Gastrocnemius medialis (tissue), 4 donors: ENCODE measurements around the gene PICALM. TPM values are rescaled to one million over a fixed set of nuclear protein-coding genes. Genes with fewer than 3 reads are reported as not detected.

Experiments
- ATAC-seq, 2 donors: fragments of 150-250 bp; one replicate each; pipeline ENCODE4 v1.9.1; 2016
- DNase-seq, 2 donors: peaks; one replicate each; pipeline ENCODE4 v3.0.0-alpha.2; 2019
- H3K27ac ChIP-seq, 4 donors: fragments of 200-600 bp; sonication (generic); 1 replicate in 1 of 4; 2 replicates in 3 of 4; pipeline ENCODE4 v1.5.1; 2016 to 2018; ENCODE audit warnings: mild to moderate bottlenecking in 2 of 4, moderate library complexity in 1 of 4
- H3K27me3 ChIP-seq, 3 donors: fragments of 200-600 bp; sonication (generic) in 2 of 3; 1 replicate in 1 of 3; 2 replicates in 2 of 3; pipeline versions ENCODE4 v1.5.1 to v1.6.0; 2016 to 2019; ENCODE audit warnings: mild to moderate bottlenecking in 1 of 3, moderate library complexity in 1 of 3
- H3K36me3 ChIP-seq, 2 donors: fragments of 200-600 bp; sonication (generic) in 1 of 2; one replicate each; pipeline ENCODE4 v1.5.1; 2017 to 2018
- H3K4me1 ChIP-seq, 2 donors: fragments of 200-600 bp; sonication (generic) in 1 of 2; one replicate each; pipeline ENCODE4 v1.5.1; 2016 to 2017; ENCODE audit warnings: mild to moderate bottlenecking in 2 of 2
- H3K4me3 ChIP-seq, 4 donors: fragments of 200-600 bp; sonication (generic) in 3 of 4; 1 replicate in 1 of 4; 2 replicates in 3 of 4; pipeline ENCODE4 v1.5.1; 2016 to 2019; ENCODE audit warnings: mild to moderate bottlenecking in 2 of 4
- H3K9me3 ChIP-seq, 3 donors: fragments of 200-600 bp; sonication (generic) in 2 of 3; 1 replicate in 1 of 3; 2 replicates in 2 of 3; pipeline ENCODE4 v1.5.1; 2016 to 2019
- CTCF ChIP-seq, 5 experiments: fragments of 450-650 bp in 3 of 5; fragments of 200-600 bp in 2 of 5; sonication (generic) in 2 of 5; IDR thresholded peaks in 4 of 5; conservative IDR thresholded peaks in 1 of 5; 1 replicate in 4 of 5; 2 replicates in 1 of 5; pipeline ENCODE4 v1.5.1; 2016 to 2019; ENCODE audit warnings: antibody characterized with exemption in 5 of 5, mild to moderate bottlenecking in 3 of 5, moderate library complexity in 3 of 5
- POLR2A ChIP-seq, 2 donors: fragments of 450-650 bp; IDR thresholded peaks; one replicate each; pipeline ENCODE4 v1.6.1; 2017; ENCODE audit warnings: antibody characterized with exemption in 2 of 2, mild to moderate bottlenecking in 2 of 2, moderate library complexity in 2 of 2
- in situ Hi-C, 4 donors: fragments of 200-750 bp; cut with MboI; loops; one replicate each; pipeline versions ENCODE4 v1.15.0 to v1.8.0; 2017; ENCODE audit warnings: low sequenced_read_pairs in 4 of 4
- intact Hi-C: fragments of 100-400 bp; cut with DNase I; formaldehyde crosslinking; loops from one replicate; pipeline ENCODE4 v1.15.1; 2023; ENCODE audit warnings: low total_unique reads
- total RNA-seq, 4 donors: library from RNA; depleted of rRNA; stranded (reverse); fragments of >200 nt; gene quantifications; one replicate each; pipeline versions ENCODE4 v1.1.0 to v1.2.3, GENCODE V29; 2016

PICALM gene
- total RNA-seq, 4 donors from 2014 or later: 82.3 to 125 (median 107) TPM

GRCh38 chr11:85974122-85974521, 94.8 kb downstream of the PICALM start:
- Histone ChIP-seq H3K27ac (peak overlapping the region in 2 of 4 donors; percentile 5 to 8), H3K4me1 (peaks cover 4% of the 10 kb centered on the region in 2 donors), H3K27me3 (no peaks in the 10 kb centered on the region), H3K9me3 (no peaks in the 10 kb centered on the region), H3K36me3 (peaks cover 4 to 64% of the 10 kb centered on the region in 2 donors), H3K4me3 (no peak overlapping the region)
- no peak for TF ChIP-seq POLR2A (IDR thresholded peaks at IDR 0.05)
- TF ChIP-seq CTCF (IDR thresholded peaks at IDR 0.05 in 4 of 5, conservative IDR thresholded peaks at IDR 0.05 in 1 of 5): no peak
- in situ Hi-C loops (no loop called here), intact Hi-C loops (no loop called here)
- peak in 1 of 2 donors; percentile 48 for ATAC-seq
- DNase-seq: no peak

- H3K9me3 ChIP-seq: no peaks in the 10 kb centered on the region
- H3K36me3 ChIP-seq: peaks cover 2 to 54% of the 10 kb centered on the region in 2 donors
- H3K4me3 ChIP-seq: no peak overlapping the region
- H3K27ac ChIP-seq: no peak overlapping the region
- intact Hi-C loops: no loop called here
- H3K4me1 ChIP-seq: peaks cover 17 to 26% of the 10 kb centered on the region in 2 donors
- DNase-seq (no peak), ATAC-seq (no peak)
- H3K27me3 ChIP-seq: no peaks in the 10 kb centered on the region
- no peak for TF ChIP-seq CTCF (IDR thresholded peaks at IDR 0.05 in 4 of 5, conservative IDR thresholded peaks at IDR 0.05 in 1 of 5)
- no peak for TF ChIP-seq POLR2A (IDR thresholded peaks at IDR 0.05)
- in situ Hi-C loops: no loop called here
Measured at GRCh38 chr11:85970593-85970992, 98.3 kb downstream of the PICALM start.

GRCh38 chr11:85967457-85967856, 101.4 kb downstream of the PICALM start:
- no peaks in the 10 kb centered on the region for H3K9me3 ChIP-seq
- no peak for TF ChIP-seq CTCF (IDR thresholded peaks at IDR 0.05 in 4 of 5, conservative IDR thresholded peaks at IDR 0.05 in 1 of 5)
- TF ChIP-seq POLR2A (IDR thresholded peaks at IDR 0.05): no peak
- no peak for ATAC-seq
- in situ Hi-C loops: no loop called here
- H3K27me3 ChIP-seq: no peaks in the 10 kb centered on the region
- H3K27ac ChIP-seq: no peak overlapping the region
- H3K4me3 ChIP-seq: no peak overlapping the region
- no peak for DNase-seq
- H3K4me1 ChIP-seq: peaks cover 26 to 35% of the 10 kb centered on the region in 2 donors
- intact Hi-C loops: loop anchor here (5.0 kb wide), 1 partner anchor 70 kb away; no protein-coding TSS in a partner anchor
- H3K36me3 ChIP-seq: peaks cover 2 to 41% of the 10 kb centered on the region in 2 donors

- intact Hi-C loops: loop anchor here (5.0 kb wide), 1 partner anchor 72 kb away; no protein-coding TSS in a partner anchor
- H3K4me3 ChIP-seq: no peak overlapping the region
- H3K27ac ChIP-seq: no peak overlapping the region
- H3K27me3 ChIP-seq: no peaks in the 10 kb centered on the region
- in situ Hi-C loops: no loop called here
- H3K4me1 ChIP-seq: peaks cover 39 to 48% of the 10 kb centered on the region in 2 donors
- no peak for DNase-seq
- no peak for ATAC-seq
- H3K9me3 ChIP-seq: no peaks in the 10 kb centered on the region
- TF ChIP-seq CTCF (IDR thresholded peaks at IDR 0.05 in 4 of 5, conservative IDR thresholded peaks at IDR 0.05 in 1 of 5) (no peak), POLR2A (IDR thresholded peaks at IDR 0.05) (no peak)
- peaks cover 0 to 31% of the 10 kb centered on the region in 2 donors for H3K36me3 ChIP-seq
Measured at GRCh38 chr11:85965202-85965601, 103.7 kb downstream of the PICALM start.

GRCh38 chr11:85961930-85962363, 106.9 kb downstream of the PICALM start:
- in situ Hi-C loops (no loop called here), intact Hi-C loops (no loop called here)
- Histone ChIP-seq H3K27ac (peak overlapping the region in 3 of 4 donors; percentile 33 to 56 (median 45)), H3K27me3 (no peaks in the 10 kb centered on the region), H3K4me1 (peaks cover 22 to 23% of the 10 kb centered on the region in 2 donors), H3K36me3 (peaks cover 0 to 47% of the 10 kb centered on the region in 2 donors), H3K4me3 (no peak overlapping the region), H3K9me3 (no peaks in the 10 kb centered on the region)
- TF ChIP-seq POLR2A (IDR thresholded peaks at IDR 0.05): no peak
- peak; percentile 54 to 58 for ATAC-seq
- no peak for DNase-seq
